MM.1S (cell line): ENCODE data around the gene PXDC1.

Source experiments
- DNase-seq: peaks from one replicate; pipeline ENCODE4 v3.0.0-alpha.2; 2015
- H2AFZ ChIP-seq: fragments of 300-600 bp; sonication (generic); 2 replicates; pipeline ENCODE4 v1.6.0; 2016; ENCODE audit warnings: antibody characterized with exemption, low read length
- H3F3A ChIP-seq: fragments of 300-600 bp; sonication (generic); 2 replicates; pipeline ENCODE4 v1.6.1; 2016; ENCODE audit warnings: mild to moderate bottlenecking, antibody characterized with exemption, low read length, moderate library complexity, mixed read lengths; ENCODE audit not compliant: insufficient read depth
- H3K27ac ChIP-seq: fragments of 300-600 bp; sonication (generic); 2 replicates; pipeline ENCODE4 v1.5.1; 2016; ENCODE audit warnings: mild to moderate bottlenecking, low read length
- H3K27me3 ChIP-seq: fragments of 300-600 bp; sonication (generic); replicated peaks from 2 replicates; pipeline ENCODE4 v1.6.0; 2016; ENCODE audit warnings: low read length; ENCODE audit not compliant: insufficient read depth
- H3K36me3 ChIP-seq: fragments of 300-600 bp; sonication (generic); replicated peaks from 2 replicates; pipeline ENCODE4 v1.6.1; 2016; ENCODE audit warnings: mild to moderate bottlenecking, low read length, mixed read lengths; ENCODE audit not compliant: insufficient read depth
- H3K4me1 ChIP-seq: fragments of 300-600 bp; sonication (generic); 2 replicates; pipeline ENCODE4 v1.6.1; 2016; ENCODE audit warnings: low read length, mixed read lengths
- H3K4me2 ChIP-seq: fragments of 300-600 bp; sonication (generic); 2 replicates; pipeline ENCODE4 v1.6.0; 2016; ENCODE audit warnings: low read depth, low read length
- H3K4me3 ChIP-seq: fragments of 300-600 bp; sonication (generic); 2 replicates; pipeline ENCODE4 v1.5.1; 2016; ENCODE audit warnings: low read length, mixed read lengths
- H3K79me2 ChIP-seq: fragments of 300-600 bp; sonication (generic); 2 replicates; pipeline ENCODE4 v1.6.1; 2016; ENCODE audit warnings: mixed run types, low read length, mixed read lengths
- H3K9ac ChIP-seq: fragments of 300-600 bp; sonication (generic); 2 replicates; pipeline ENCODE4 v1.6.1; 2016; ENCODE audit warnings: low read length, mixed read lengths
- H3K9me2 ChIP-seq: fragments of 300-600 bp; sonication (generic); replicated peaks from 2 replicates; pipeline ENCODE4 v1.6.1; 2016; ENCODE audit warnings: mild to moderate bottlenecking, low read length, mixed read lengths; ENCODE audit not compliant: insufficient read depth
- H3K9me3 ChIP-seq: fragments of 300-600 bp; sonication (generic); replicated peaks from 2 replicates; pipeline ENCODE4 v1.6.1; 2016; ENCODE audit warnings: mild to moderate bottlenecking, low read length, mixed read lengths; ENCODE audit not compliant: insufficient read depth
- H4K20me1 ChIP-seq: fragments of 300-600 bp; sonication (generic); 2 replicates; pipeline ENCODE4 v1.6.1; 2016; ENCODE audit warnings: mild to moderate bottlenecking, low read length, moderate library complexity, mixed read lengths; ENCODE audit not compliant: insufficient read depth
- CTCF ChIP-seq: fragments of 300-600 bp; sonication (generic); IDR thresholded peaks from 2 replicates; pipeline ENCODE4 v1.5.1; 2016; ENCODE audit warnings: antibody characterized with exemption, low read length, mixed read lengths
- EZH2 ChIP-seq: fragments of 300-600 bp; sonication (generic); optimal IDR thresholded peaks from 2 replicates; pipeline ENCODE3; 2017; ENCODE audit warnings: low read depth, mild to moderate bottlenecking, antibody characterized with exemption, low read length, mixed read lengths
- EZH2phosphoT487 ChIP-seq: fragments of 300-600 bp; sonication (generic); IDR thresholded peaks from 2 replicates; pipeline ENCODE4 v1.6.1; 2018; ENCODE audit warnings: antibody characterized with exemption, low read length

The PXDC1 gene

GRCh38 chr6:3710403-3710802 is 41.1 kb downstream of the PXDC1 start:
- no peaks in the 10 kb centered on the region for H3K4me1 ChIP-seq
- no peak overlapping the region for H3K4me2 ChIP-seq
- no peaks in the 10 kb centered on the region for H3F3A ChIP-seq
- no peak overlapping the region for H2AFZ ChIP-seq
- no peaks in the 10 kb centered on the region for H3K9me3 ChIP-seq
- no peaks in the 10 kb centered on the region for H3K27me3 ChIP-seq
- H3K4me3 ChIP-seq, result no peak overlapping the region
- H3K9ac ChIP-seq, result no peak overlapping the region
- H4K20me1 ChIP-seq, result no peaks in the 10 kb centered on the region
- H3K9me2 ChIP-seq, result no peaks in the 10 kb centered on the region
- H3K36me3 ChIP-seq, result no peaks in the 10 kb centered on the region
- TF ChIP-seq EZH2, result no peak
- no peak for TF ChIP-seq EZH2phosphoT487
- no peak for TF ChIP-seq CTCF
- no peak for DNase-seq
- no peaks in the 10 kb centered on the region for H3K79me2 ChIP-seq
- no peak overlapping the region for H3K27ac ChIP-seq

- no peak overlapping the region for H2AFZ ChIP-seq
- no peaks in the 10 kb centered on the region for H3K9me2 ChIP-seq
- no peak for TF ChIP-seq EZH2
- no peak for TF ChIP-seq CTCF
- no peak for TF ChIP-seq EZH2phosphoT487
- no peaks in the 10 kb centered on the region for H3K9me3 ChIP-seq
- H4K20me1 ChIP-seq, result no peaks in the 10 kb centered on the region
- H3F3A ChIP-seq, result no peaks in the 10 kb centered on the region
- no peak overlapping the region for H3K9ac ChIP-seq
- no peaks in the 10 kb centered on the region for H3K36me3 ChIP-seq
- no peak overlapping the region for H3K4me3 ChIP-seq
- no peaks in the 10 kb centered on the region for H3K27me3 ChIP-seq
- DNase-seq, result no peak
- no peak overlapping the region for H3K27ac ChIP-seq
- H3K4me1 ChIP-seq, result no peaks in the 10 kb centered on the region
- no peak overlapping the region for H3K4me2 ChIP-seq
- no peaks in the 10 kb centered on the region for H3K79me2 ChIP-seq
Observed at GRCh38 chr6:3708540-3708939, 43.0 kb downstream of the PXDC1 start.

- Histone ChIP-seq H3K4me2 (no peak overlapping the region), H3K27me3 (no peaks in the 10 kb centered on the region), H3F3A (no peaks in the 10 kb centered on the region), H3K9ac (no peak overlapping the region), H3K4me3 (no peak overlapping the region), H4K20me1 (no peaks in the 10 kb centered on the region), H3K9me2 (no peaks in the 10 kb centered on the region), H3K4me1 (no peaks in the 10 kb centered on the region), H2AFZ (no peak overlapping the region), H3K36me3 (no peaks in the 10 kb centered on the region), H3K27ac (no peak overlapping the region), H3K79me2 (no peaks in the 10 kb centered on the region), H3K9me3 (no peaks in the 10 kb centered on the region)
- no peak for DNase-seq
- TF ChIP-seq CTCF (no peak), EZH2 (no peak), EZH2phosphoT487 (no peak)
Observed at GRCh38 chr6:3707751-3708412, 43.6 kb downstream of the PXDC1 start.
